Osteoblast (primary cell): ENCODE measurements around the gene ELAPOR1. TPM values are rescaled to one million over a fixed set of nuclear protein-coding genes. Genes with fewer than 3 reads are reported as not detected.
A peak's percentile ranks its signal among the peaks of the same experiment; 100 is the strongest.

Experiments
- DNase-seq: peaks from one replicate; pipeline ENCODE4 v3.0.0; 2011; ENCODE audit warnings: low spot score, mixed read lengths; ENCODE audit not compliant: insufficient read length; ENCODE audit errors: missing footprints
- H2AFZ ChIP-seq: 2 replicates; pipeline ENCODE4 v1.6.0; 2011; ENCODE audit warnings: mild to moderate bottlenecking, low read length
- H3K27ac ChIP-seq: 2 replicates; pipeline ENCODE4 v1.5.1; 2011; ENCODE audit warnings: mild to moderate bottlenecking, low read depth, low read length, moderate library complexity
- H3K27me3 ChIP-seq: 2 replicates; pipeline ENCODE4 v1.6.0; 2012; ENCODE audit warnings: mild to moderate bottlenecking, control low read depth, inconsistent platforms, low read length, moderate library complexity; ENCODE audit not compliant: insufficient read depth
- H3K36me3 ChIP-seq: 2 replicates; pipeline ENCODE4 v1.5.1; 2011; ENCODE audit warnings: mild to moderate bottlenecking, low read length, control low read depth, moderate library complexity; ENCODE audit not compliant: insufficient read depth
- H3K4me1 ChIP-seq: 2 replicates; pipeline ENCODE4 v1.5.1; 2011; ENCODE audit warnings: mild to moderate bottlenecking, low read length, control low read depth, moderate library complexity; ENCODE audit not compliant: insufficient read depth
- H3K4me2 ChIP-seq: 2 replicates; pipeline ENCODE4 v1.6.0; 2011; ENCODE audit warnings: mild to moderate bottlenecking, low read length; ENCODE audit not compliant: insufficient read depth
- H3K4me3 ChIP-seq: fragments of 200-600 bp; sonication (generic); 3 replicates; pipeline ENCODE4 v1.5.1; 2012; ENCODE audit warnings: mild to moderate bottlenecking, low read length, inconsistent platforms; ENCODE audit not compliant: insufficient read depth
- H3K79me2 ChIP-seq: 2 replicates; pipeline ENCODE4 v1.6.0; 2012; ENCODE audit warnings: mild to moderate bottlenecking, low read length, control low read depth, inconsistent platforms; ENCODE audit not compliant: insufficient read depth
- H3K9me3 ChIP-seq: 2 replicates; pipeline ENCODE4 v1.5.1; 2011; ENCODE audit warnings: low read depth, low read length, control low read depth
- H4K20me1 ChIP-seq: 2 replicates; pipeline ENCODE4 v1.6.0; 2012; ENCODE audit warnings: mild to moderate bottlenecking, low read length, control low read depth; ENCODE audit not compliant: insufficient read depth
- CTCF ChIP-seq: IDR thresholded peaks from 2 replicates; pipeline ENCODE4 v1.5.1; 2011; ENCODE audit warnings: mild to moderate bottlenecking, low read depth, low read length, moderate library complexity; ENCODE audit errors: extremely low read depth
- total RNA-seq: library from RNA; depleted of rRNA; stranded (reverse); fragments of >200 nt; gene quantifications from 2 replicates; pipeline ENCODE4 v1.2.3, GENCODE V29; 2012

ELAPOR1 gene
- total RNA-seq, 1 donor, result 0.36 TPM

DNA sequence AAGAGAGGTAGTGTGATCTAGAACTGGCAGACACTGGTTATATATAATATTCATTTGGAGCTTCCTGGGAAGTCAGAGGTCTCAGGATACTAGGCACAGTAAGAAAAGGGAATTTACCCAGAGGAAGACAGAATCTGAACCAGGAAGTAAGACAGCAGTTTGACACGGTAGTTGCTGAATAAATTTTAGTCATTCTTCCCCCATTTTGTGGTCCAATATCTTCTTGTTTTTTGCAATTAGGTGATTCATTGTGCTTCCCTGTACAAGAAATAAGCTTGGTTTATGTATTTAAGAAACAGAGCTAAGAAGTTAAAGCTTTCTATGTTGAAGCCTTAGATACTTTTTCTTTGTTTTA, 22.1 kb upstream of the ELAPOR1 start:
- H3K27me3 ChIP-seq, result no peaks in the 10 kb centered on the region
- H3K4me2 ChIP-seq, result peak overlapping the region; percentile 84
- peaks cover 48% of the 10 kb centered on the region for H3K79me2 ChIP-seq

DNA sequence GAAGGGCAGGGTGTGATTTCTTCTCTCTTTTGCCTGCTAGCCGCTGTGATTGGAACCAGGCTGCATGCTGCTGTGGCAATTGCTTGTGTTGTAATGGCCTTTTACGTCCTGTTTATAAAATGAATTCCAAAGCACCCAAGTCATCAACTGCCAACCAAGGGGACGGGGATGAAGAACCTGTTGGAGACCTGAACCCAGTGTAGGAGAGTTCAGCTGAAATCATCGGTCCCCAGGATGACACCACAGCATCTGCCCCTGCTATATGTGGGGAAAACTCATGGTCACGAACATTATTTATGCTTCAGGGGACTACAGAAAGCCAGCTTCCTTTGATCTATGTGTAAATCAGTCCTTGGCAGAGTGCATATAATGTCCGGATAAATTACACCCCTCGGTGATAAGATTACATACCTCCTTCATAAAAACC, 19.5 kb upstream of the ELAPOR1 start:
- Histone ChIP-seq H2AFZ (no peak overlapping the region), H4K20me1 (no peaks in the 10 kb centered on the region), H3K4me1 (peaks cover 17% of the 10 kb centered on the region), H3K36me3 (peaks cover 21% of the 10 kb centered on the region), H3K4me3 (no peak overlapping the region), H3K79me2 (peaks cover 48% of the 10 kb centered on the region), H3K4me2 (no peak overlapping the region), H3K27me3 (no peaks in the 10 kb centered on the region), H3K27ac (peak overlapping the region; percentile 0), H3K9me3 (no peaks in the 10 kb centered on the region)
- DNase-seq, result no peak
- no peak for TF ChIP-seq CTCF

More for the DNA sequence above, 22.1 kb upstream of the ELAPOR1 start:
- Histone ChIP-seq H3K36me3 (peaks cover 21% of the 10 kb centered on the region), H3K9me3 (no peaks in the 10 kb centered on the region), H4K20me1 (no peaks in the 10 kb centered on the region), H2AFZ (peak overlapping the region; percentile 6), H3K4me1 (peaks cover 17% of the 10 kb centered on the region), H3K27ac (peak overlapping the region; percentile 96), H3K4me3 (peak overlapping the region; percentile 87)
- DNase-seq, result peak; percentile 88
- no peak for TF ChIP-seq CTCF

DNA sequence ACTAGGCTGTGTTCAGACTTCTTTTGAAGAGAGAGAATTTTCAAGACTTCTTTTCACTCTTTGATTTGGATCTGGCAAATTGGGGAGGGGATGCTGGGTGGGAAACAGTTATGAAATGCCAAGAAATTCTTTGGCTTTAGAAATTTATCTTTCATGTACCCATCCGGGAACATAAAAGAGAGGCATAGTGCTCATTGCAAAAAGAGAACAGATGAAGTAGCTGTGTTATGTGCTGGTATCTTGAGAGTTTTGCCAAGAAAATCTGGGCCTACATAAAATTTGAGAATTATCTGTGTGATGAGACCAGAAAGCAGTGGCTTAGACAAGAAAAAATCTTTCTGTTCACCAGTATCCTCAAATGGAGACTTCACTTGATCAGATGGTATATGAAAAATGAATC, 19.0 kb upstream of the ELAPOR1 start:
- H3K4me2 ChIP-seq, result no peak overlapping the region
- TF ChIP-seq CTCF, result no peak

DNA sequence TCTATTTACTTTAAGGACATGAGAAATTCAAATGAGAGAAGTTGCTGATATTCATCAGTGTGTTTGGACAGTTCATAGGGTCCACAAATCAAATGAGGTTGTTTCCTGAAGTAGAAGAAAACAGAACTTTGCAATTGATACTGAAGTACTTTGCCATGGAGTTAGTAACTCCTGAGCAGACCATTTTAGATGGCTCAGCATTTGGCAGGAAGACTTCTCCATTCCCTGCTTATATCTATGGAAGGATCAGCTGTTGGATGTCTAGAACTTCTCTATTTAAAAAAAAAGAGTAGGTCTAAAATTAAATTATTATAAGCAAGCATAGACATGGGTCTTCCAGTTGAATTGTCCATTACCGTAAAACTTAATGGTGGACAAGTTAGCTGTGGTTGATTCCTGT, 18.3 kb upstream of the ELAPOR1 start:
- Histone ChIP-seq H3K79me2 (peaks cover 55% of the 10 kb centered on the region), H3K4me1 (peaks cover 17% of the 10 kb centered on the region), H3K27ac (no peak overlapping the region), H3K9me3 (no peaks in the 10 kb centered on the region), H3K27me3 (no peaks in the 10 kb centered on the region), H3K36me3 (peaks cover 21% of the 10 kb centered on the region), H3K4me3 (no peak overlapping the region), H4K20me1 (no peaks in the 10 kb centered on the region), H2AFZ (no peak overlapping the region), H3K4me2 (no peak overlapping the region)
- DNase-seq, result no peak
- no peak for TF ChIP-seq CTCF

More for the DNA sequence above, 19.0 kb upstream of the ELAPOR1 start:
- H2AFZ ChIP-seq, result no peak overlapping the region
- H3K4me1 ChIP-seq, result peaks cover 17% of the 10 kb centered on the region
- peaks cover 48% of the 10 kb centered on the region for H3K79me2 ChIP-seq
- no peak overlapping the region for H3K4me3 ChIP-seq
- no peak overlapping the region for H3K27ac ChIP-seq
- peaks cover 21% of the 10 kb centered on the region for H3K36me3 ChIP-seq
- no peaks in the 10 kb centered on the region for H3K9me3 ChIP-seq
- H4K20me1 ChIP-seq, result no peaks in the 10 kb centered on the region
- DNase-seq, result no peak
- H3K27me3 ChIP-seq, result no peaks in the 10 kb centered on the region
